Measurements from ENCODE around the gene TIE1. TPM values are rescaled to one million over a fixed set of nuclear protein-coding genes. Genes with fewer than 3 reads are reported as not detected.
A peak's percentile ranks its signal among the peaks of the same experiment; 100 is the strongest.

TIE1 gene
- total and polyA plus RNA-seq, 9 of the 15 experiments (the other 6 are each of a cell fraction or from before 2014, with no cell fraction given): 0.07 to 0.49 (median 0.14) TPM; not detected in 4

GRCh38 chr1:43307458-43308158, 6.8 kb downstream of the TIE1 start:
- Histone ChIP-seq H3K9ac (ENCODE audit: insufficient read depth in 1 of 2, low read depth in 2 of 2, low read length in 2 of 2) (no peak overlapping the region), H3K36me3 (ENCODE audit: control insufficient read depth, insufficient read depth, low read length) (no peaks in the 10 kb centered on the region), H3K4me3 (no peak overlapping the region), H4K20me1 (replicated peaks; ENCODE audit: control insufficient read depth, insufficient read depth, low read length) (peaks cover 1% of the 10 kb centered on the region; the same call in 1 of the 2 replicates), H3K4me1 (replicated peaks in 1 of 2; ENCODE audit: control insufficient read depth in 2 of 2, insufficient read depth in 2 of 2, low read length in 2 of 2) (peaks cover 4 to 24% of the 10 kb centered on the region in 2 experiments; a peak in 4 of 5 replicates), H3K27me3 (ENCODE audit: control insufficient read depth in 2 of 2, insufficient read depth in 2 of 2, low read length in 2 of 2) (peaks cover 21 to 93% of the 10 kb centered on the region in 2 experiments), H2AFZ (ENCODE audit: low read depth, low read length) (no peak overlapping the region), H3K4me2 (ENCODE audit: insufficient read depth, low read length) (no peak overlapping the region), H3K9me1 (ENCODE audit: control insufficient read depth, insufficient read depth, low read length) (no peaks in the 10 kb centered on the region), H3K79me2 (ENCODE audit: control insufficient read depth, insufficient read depth, low read length) (no peaks in the 10 kb centered on the region), H3K27ac (ENCODE audit: extremely low read depth, low read depth, low read length) (no peak overlapping the region), H3K9me3 (replicated peaks; ENCODE audit: control insufficient read depth, insufficient read depth, low read depth, low read length) (0 out of 2 replicates have a peak, but pooled peaks cover 2% of the 10 kb centered on the region)
- CTCF ChIA-PET (ENCODE audit: low intra/inter-chr PET ratio): no interaction called here
- WGBS (ENCODE audit: insufficient coverage, low coverage, missing lambda C conversion rate): 10% methylated on average over 9 of the region's 9 CpGs
- DNase-seq (ENCODE audit: extremely low read depth in 1 of 4, low spot score in 3 of 4) (no peak), FAIRE-seq (no peak), ATAC-seq (no peak)
- intact Hi-C loops (cut with micrococcal nuclease) (no loop called here), in situ Hi-C loops (cut with MboI) (no loop called here)
- POLR2A ChIA-PET: interaction anchor here (1.5 kb wide), 1 partner anchor 37 kb away, joined by 4 read pairs; no protein-coding TSS in a partner anchor
- no peak for TF ChIP-seq DMBX1 (CRISPR knock-in tag; IDR thresholded peaks at IDR 0.05; ENCODE audit: borderline replicate concordance)
- TF ChIP-seq ZC3H11A (IDR thresholded peaks at IDR 0.05; ENCODE audit: low read depth, low read length): no peak
- TF ChIP-seq NFE2L1 (tag; IDR thresholded peaks at IDR 0.05; ENCODE audit: borderline replicate concordance, low read depth): no peak
- 0 out of 3 replicates have a peak, but pooled peaks of 1 of the 2 experiments have one; percentile 17 for TF ChIP-seq CBX3 (IDR thresholded peaks at IDR 0.05; ENCODE audit: borderline replicate concordance in 1 of 2, low read length in 2 of 2)
- TF ChIP-seq ZNF316 (IDR thresholded peaks at IDR 0.05): peak; percentile 59
- no TSS peak for BruUV-seq (replicated peaks)
